Left ventricle myocardium inferior (tissue), 1 donor: Measurements from ENCODE around the gene TBCK. TPM values are rescaled to one million over a fixed set of nuclear protein-coding genes. Genes with fewer than 3 reads are reported as not detected.

ENCODE experiments used
- DNase-seq: peaks from one replicate; pipeline ENCODE4 v3.0.0-alpha.2; 2020
- H3K27ac ChIP-seq: fragments of 200-600 bp; replicated peaks from 2 replicates; pipeline ENCODE4 v1.8.0; 2021
- H3K27me3 ChIP-seq: fragments of 200-600 bp; 2 replicates; pipeline ENCODE4 v1.8.0; 2021; ENCODE audit warnings: low read depth
- H3K36me3 ChIP-seq: fragments of 200-600 bp; 2 replicates; pipeline ENCODE4 v1.8.0; 2021
- H3K4me1 ChIP-seq: fragments of 200-600 bp; 2 replicates; pipeline ENCODE4 v1.8.0; 2021
- H3K4me3 ChIP-seq: fragments of 200-600 bp; 2 replicates; pipeline ENCODE4 v1.8.0; 2021; ENCODE audit warnings: mild to moderate bottlenecking, moderate library complexity
- H3K9me3 ChIP-seq: fragments of 200-600 bp; replicated peaks from 2 replicates; pipeline ENCODE4 v1.8.0; 2021
- intact Hi-C: fragments of 100-400 bp; cut with micrococcal nuclease; formaldehyde crosslinking; loops from one replicate; pipeline ENCODE4 v1.11.0; 2022
- total RNA-seq: library from RNA; stranded (reverse); fragmentation: NEBNext Ultra II Directional; extraction: Animal tissue kit (Norgen Biotek cat#: 25700); gene quantifications from one replicate; pipeline ENCODE4 v1.2.1, GENCODE V29; 2021
- TF ChIP-seq, protein P1 (sequence below): fragments of 200-600 bp; IDR thresholded peaks from 2 replicates; pipeline ENCODE4 v1.8.0; 2021; ENCODE audit warnings: antibody characterized with exemption, mild to moderate bottlenecking, borderline replicate concordance
- donor health status: DM: no; HTN: yes; CAD: no; lungs with severe emphysema.

The TBCK gene
- total RNA-seq, 1 donor from 2014 or later, result 20.3 TPM

DNA sequence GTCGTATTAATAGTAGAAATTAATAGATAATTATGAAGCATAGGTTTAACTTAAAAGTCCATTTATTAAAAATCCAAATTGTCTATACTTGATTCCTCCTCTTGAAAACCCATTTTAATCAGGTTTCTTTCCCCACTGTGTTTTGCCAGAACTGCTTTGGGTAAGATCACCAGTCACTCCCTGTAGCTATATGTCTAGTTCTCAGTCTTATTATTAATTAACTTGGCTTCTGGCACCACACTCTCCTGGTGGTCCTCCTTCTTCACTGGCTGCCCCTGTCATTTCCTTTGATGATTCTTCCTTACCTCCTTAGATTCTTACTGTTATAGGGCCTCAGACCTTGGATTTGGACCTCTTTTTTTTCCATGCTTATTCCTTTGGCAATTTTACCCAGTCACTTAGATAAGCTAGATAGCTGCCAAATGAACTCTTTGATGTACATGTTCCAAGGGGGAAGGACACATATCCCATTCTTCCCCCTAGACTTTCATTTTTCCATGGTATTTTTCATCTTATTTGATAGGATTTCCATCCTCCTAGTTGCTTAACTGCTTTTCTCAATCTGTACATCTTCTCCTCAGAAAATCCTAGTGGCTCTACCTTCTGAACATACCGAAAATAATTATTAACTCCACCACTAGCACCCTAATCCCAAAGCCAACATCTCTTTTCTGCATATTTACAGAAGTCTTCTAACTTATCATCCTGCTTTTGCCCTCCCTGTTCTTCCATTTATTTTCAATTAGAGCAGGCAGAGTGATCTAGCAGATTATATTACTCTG, 28.0 kb upstream of the TBCK start:
- intact Hi-C loops, result no loop called here
- Histone ChIP-seq H3K4me1 (peaks cover 15% of the 10 kb centered on the region), H3K36me3 (peaks cover 39% of the 10 kb centered on the region), H3K4me3 (no peak overlapping the region), H3K9me3 (peaks cover 14% of the 10 kb centered on the region), H3K27me3 (no peaks in the 10 kb centered on the region), H3K27ac (no peak overlapping the region)
- TF ChIP-seq, protein P1, sequence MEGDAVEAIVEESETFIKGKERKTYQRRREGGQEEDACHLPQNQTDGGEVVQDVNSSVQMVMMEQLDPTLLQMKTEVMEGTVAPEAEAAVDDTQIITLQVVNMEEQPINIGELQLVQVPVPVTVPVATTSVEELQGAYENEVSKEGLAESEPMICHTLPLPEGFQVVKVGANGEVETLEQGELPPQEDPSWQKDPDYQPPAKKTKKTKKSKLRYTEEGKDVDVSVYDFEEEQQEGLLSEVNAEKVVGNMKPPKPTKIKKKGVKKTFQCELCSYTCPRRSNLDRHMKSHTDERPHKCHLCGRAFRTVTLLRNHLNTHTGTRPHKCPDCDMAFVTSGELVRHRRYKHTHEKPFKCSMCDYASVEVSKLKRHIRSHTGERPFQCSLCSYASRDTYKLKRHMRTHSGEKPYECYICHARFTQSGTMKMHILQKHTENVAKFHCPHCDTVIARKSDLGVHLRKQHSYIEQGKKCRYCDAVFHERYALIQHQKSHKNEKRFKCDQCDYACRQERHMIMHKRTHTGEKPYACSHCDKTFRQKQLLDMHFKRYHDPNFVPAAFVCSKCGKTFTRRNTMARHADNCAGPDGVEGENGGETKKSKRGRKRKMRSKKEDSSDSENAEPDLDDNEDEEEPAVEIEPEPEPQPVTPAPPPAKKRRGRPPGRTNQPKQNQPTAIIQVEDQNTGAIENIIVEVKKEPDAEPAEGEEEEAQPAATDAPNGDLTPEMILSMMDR, result no peak
- no peak for DNase-seq

DNA sequence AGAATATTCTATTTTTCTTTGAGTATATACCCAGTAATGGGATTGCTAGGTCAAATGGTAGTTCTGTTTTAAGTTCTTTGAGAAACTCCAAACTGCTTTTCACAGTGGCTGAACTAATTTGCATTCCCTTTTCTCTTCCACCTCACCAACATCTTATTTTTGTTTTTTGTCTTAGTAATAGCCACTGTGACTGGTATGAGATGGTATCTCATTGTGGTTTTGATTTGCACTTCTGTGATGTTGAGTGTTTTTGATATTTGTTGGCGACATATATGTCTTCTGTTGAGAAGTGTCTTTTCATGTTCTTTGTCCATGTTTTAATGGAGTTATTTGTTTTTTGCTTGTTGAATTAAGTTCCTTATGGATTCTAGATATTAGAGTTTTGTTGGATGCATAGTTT, 24.8 kb upstream of the TBCK start:
- TF ChIP-seq, protein P1, result no peak
- Histone ChIP-seq H3K9me3 (peaks cover 27% of the 10 kb centered on the region), H3K4me1 (peaks cover 15% of the 10 kb centered on the region), H3K27me3 (no peaks in the 10 kb centered on the region), H3K4me3 (no peak overlapping the region), H3K27ac (no peak overlapping the region), H3K36me3 (peaks cover 53% of the 10 kb centered on the region)
- intact Hi-C loops, result no loop called here
- no peak for DNase-seq

DNA sequence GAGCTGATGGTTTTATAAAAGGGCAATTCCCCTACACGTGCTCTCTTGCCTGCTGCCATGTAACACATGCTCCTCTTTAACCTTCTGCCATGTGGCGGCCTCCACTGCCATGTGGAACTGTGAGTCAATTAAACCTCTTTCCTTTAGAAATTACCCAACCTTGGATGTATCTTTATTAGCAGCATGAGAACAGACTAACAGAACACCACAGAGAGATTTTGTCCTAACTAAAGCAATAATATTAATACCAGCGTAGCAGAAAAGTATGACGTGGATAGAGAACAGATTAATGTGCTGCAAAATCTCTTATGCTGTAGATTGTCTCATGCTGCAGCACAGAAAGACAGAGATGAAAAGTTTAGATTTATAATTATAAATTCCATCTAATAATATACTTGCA, 23.4 kb upstream of the TBCK start:
- Histone ChIP-seq H3K4me3 (no peak overlapping the region), H3K9me3 (peaks cover 27% of the 10 kb centered on the region), H3K4me1 (peaks cover 6% of the 10 kb centered on the region), H3K27ac (no peak overlapping the region), H3K36me3 (peaks cover 66% of the 10 kb centered on the region), H3K27me3 (no peaks in the 10 kb centered on the region)
- TF ChIP-seq, protein P1, result no peak
- intact Hi-C loops, result no loop called here
- DNase-seq, result no peak

DNA sequence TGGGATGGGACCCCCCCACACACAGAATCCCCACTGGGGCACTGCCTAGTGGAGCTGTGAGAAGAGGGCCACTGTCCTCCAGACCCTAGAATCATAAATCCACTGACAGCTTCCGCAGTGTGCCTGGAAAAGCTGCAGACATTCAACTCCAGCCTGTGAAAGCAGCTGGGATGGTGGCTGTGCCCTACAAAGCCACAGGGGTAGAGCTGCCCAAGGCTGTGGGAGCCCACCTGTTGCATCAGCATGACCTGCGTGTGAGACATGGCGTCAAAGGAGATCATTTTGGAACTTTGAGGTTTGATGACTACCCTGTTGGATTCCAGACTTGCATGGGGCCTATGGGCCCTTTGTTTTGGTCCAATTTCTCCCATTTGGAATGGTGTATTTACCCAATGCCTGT, 22.7 kb upstream of the TBCK start:
- H3K27me3 ChIP-seq, result no peaks in the 10 kb centered on the region
- no peaks in the 10 kb centered on the region for H3K4me1 ChIP-seq
- H3K27ac ChIP-seq, result no peak overlapping the region
- H3K4me3 ChIP-seq, result no peak overlapping the region
- peaks cover 74% of the 10 kb centered on the region for H3K36me3 ChIP-seq
- intact Hi-C loops, result no loop called here
- H3K9me3 ChIP-seq, result peaks cover 27% of the 10 kb centered on the region
- DNase-seq, result no peak
- TF ChIP-seq, protein P1, result no peak

DNA sequence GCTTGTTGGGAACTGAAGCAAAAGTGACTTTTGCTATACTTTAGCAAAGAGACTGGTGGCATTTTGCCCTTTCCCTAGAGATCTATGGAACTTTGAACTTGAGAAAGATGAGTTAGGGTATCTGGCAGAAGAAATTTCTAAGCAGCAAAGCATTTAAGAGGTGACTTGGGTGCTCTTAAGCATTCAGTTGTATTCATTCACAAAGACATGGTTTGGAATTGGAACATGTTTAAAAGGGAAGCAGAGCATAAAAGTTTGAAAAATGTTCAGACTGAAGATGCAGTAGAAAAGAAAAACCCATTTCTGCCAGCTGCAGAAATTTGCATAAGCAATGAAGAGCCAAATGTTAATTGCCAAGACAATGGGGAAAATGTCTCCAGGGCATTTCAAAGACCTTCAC, 21.9 kb upstream of the TBCK start:
- Histone ChIP-seq H3K27ac (no peak overlapping the region), H3K4me3 (no peak overlapping the region), H3K4me1 (no peaks in the 10 kb centered on the region), H3K9me3 (peaks cover 27% of the 10 kb centered on the region), H3K27me3 (no peaks in the 10 kb centered on the region), H3K36me3 (peaks cover 81% of the 10 kb centered on the region)
- TF ChIP-seq, protein P1, result no peak
- intact Hi-C loops, result no loop called here
- no peak for DNase-seq
